D341Med (cell line): ENCODE data around the gene RAPSN.

Experiments
- DNase-seq: peaks from one replicate; pipeline ENCODE4 v3.0.0; 2012; ENCODE audit warnings: low spot score

RAPSN gene

GRCh38 chr11:47464483-47464882 lies 15.5 kb upstream of the RAPSN start:
- DNase-seq: no peak

GRCh38 chr11:47461876-47462275 lies 12.9 kb upstream of the RAPSN start:
- DNase-seq: no peak

- no peak for DNase-seq
Measured at GRCh38 chr11:47460571-47461235, 11.8 kb upstream of the RAPSN start.

- peak; percentile 78 for DNase-seq
Measured at GRCh38 chr11:47454258-47454671, 5.3 kb upstream of the RAPSN start.

GRCh38 chr11:47453365-47453764 lies 4.4 kb upstream of the RAPSN start:
- DNase-seq: no peak

- DNase-seq: no peak
Measured at GRCh38 chr11:47451990-47452389, 3.1 kb upstream of the RAPSN start.

GRCh38 chr11:47451436-47451835 lies 2.5 kb upstream of the RAPSN start:
- no peak for DNase-seq

GRCh38 chr11:47449541-47449940 lies 605 bp upstream of the RAPSN start:
- no peak for DNase-seq

GRCh38 chr11:47447906-47448305 lies 1.0 kb downstream of the RAPSN start:
- no peak for DNase-seq

GRCh38 chr11:47446833-47447232 lies 2.1 kb downstream of the RAPSN start:
- DNase-seq: no peak

- no peak for DNase-seq
Measured at GRCh38 chr11:47445840-47446239, 3.1 kb downstream of the RAPSN start.

GRCh38 chr11:47443817-47444216 lies 5.1 kb downstream of the RAPSN start:
- DNase-seq: no peak

- DNase-seq: peak; percentile 57
Measured at GRCh38 chr11:47443028-47443700, 5.8 kb downstream of the RAPSN start.

- DNase-seq: no peak
Measured at GRCh38 chr11:47442514-47442913, 6.4 kb downstream of the RAPSN start.

- no peak for DNase-seq
Measured at GRCh38 chr11:47441421-47441820, 7.5 kb downstream of the RAPSN start.

- DNase-seq: no peak
Measured at GRCh38 chr11:47440054-47440476, 8.9 kb downstream of the RAPSN start.

- DNase-seq: no peak
Measured at GRCh38 chr11:47438721-47439120, 10.2 kb downstream of the RAPSN start.

GRCh38 chr11:47437746-47438418 lies 11.1 kb downstream of the RAPSN start:
- no peak for DNase-seq

GRCh38 chr11:47437218-47437745 lies 11.7 kb downstream of the RAPSN start:
- no peak for DNase-seq

GRCh38 chr11:47436726-47437125 lies 12.2 kb downstream of the RAPSN start:
- DNase-seq: no peak

- DNase-seq: no peak
Measured at GRCh38 chr11:47435687-47436086, 13.2 kb downstream of the RAPSN start.

GRCh38 chr11:47434011-47434786 lies 14.7 kb downstream of the RAPSN start:
- no peak for DNase-seq
